ENCODE measurements around the gene MSI2.

MSI2 gene

DNA sequence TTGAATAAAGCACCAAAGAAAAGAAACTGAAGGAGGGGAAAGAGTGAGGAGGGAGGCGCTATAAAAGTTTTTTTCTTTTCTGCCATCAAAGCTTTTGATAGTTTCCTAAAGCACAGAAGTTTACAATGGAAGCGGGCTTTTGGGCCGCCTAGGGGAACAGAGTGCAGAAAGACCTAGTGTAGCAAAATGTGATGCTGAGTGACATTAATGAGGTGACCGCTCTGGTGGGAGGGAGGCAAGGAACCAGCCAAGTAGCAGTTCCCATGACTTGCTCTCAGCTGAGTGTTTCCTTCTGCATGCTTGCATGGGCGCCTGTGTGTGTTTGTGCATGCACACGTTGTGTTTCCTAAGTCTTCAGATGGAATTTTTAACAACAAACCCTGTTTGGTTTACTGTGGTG, 15.5 kb downstream of the MSI2 start:
- ChIA-PET POLR2A (no interaction called here), CTCF (no interaction called here)
- TF ChIP-seq LEF1 (IDR thresholded peaks at IDR 0.05; ENCODE audit: borderline replicate concordance) = no peak
- TF ChIP-seq HDGF (IDR thresholded peaks at IDR 0.05; ENCODE audit: borderline replicate concordance) = no peak
- no peak for DNase-seq (ENCODE audit: extremely low spot score)

DNA sequence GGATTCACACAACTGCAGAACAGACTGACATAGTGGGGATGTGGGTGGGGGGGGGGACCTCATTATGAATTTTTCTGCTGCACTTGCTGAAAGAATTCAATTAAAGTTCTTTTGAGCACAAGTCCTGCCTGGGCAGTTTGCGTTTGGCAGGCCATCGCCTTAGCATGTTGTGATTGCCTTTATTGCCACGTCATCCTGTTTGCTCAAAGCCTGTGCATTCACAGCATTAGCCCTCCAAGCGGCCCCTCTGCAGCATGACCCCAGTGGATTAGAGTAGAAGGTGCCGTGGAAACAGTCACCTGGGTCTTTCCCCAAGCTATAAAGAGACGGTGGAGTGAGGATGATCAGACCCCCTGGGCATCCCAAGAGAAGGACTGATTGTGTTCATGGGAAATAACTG, 17.2 kb downstream of the MSI2 start:
- TF ChIP-seq L3MBTL2 (conservative IDR thresholded peaks at IDR 0.05) = no peak
- no peak for TF ChIP-seq HDGF (IDR thresholded peaks at IDR 0.05; ENCODE audit: borderline replicate concordance)
- no peak for TF ChIP-seq CTBP1 (IDR thresholded peaks at IDR 0.05; ENCODE audit: borderline replicate concordance)
- no peak for TF ChIP-seq SUZ12 (IDR thresholded peaks at IDR 0.05)
- no peak for TF ChIP-seq SP1 (IDR thresholded peaks at IDR 0.05)
- TF ChIP-seq FOXM1 (IDR thresholded peaks at IDR 0.05; ENCODE audit: borderline replicate concordance) = no peak
- ChIA-PET POLR2A (no interaction called here), CTCF (interaction anchor here (0.6 kb wide), 1 partner anchor 30 kb away, joined by 3 read pairs; no protein-coding TSS in a partner anchor)
- DNase-seq (ENCODE audit: extremely low spot score) = no peak

DNA sequence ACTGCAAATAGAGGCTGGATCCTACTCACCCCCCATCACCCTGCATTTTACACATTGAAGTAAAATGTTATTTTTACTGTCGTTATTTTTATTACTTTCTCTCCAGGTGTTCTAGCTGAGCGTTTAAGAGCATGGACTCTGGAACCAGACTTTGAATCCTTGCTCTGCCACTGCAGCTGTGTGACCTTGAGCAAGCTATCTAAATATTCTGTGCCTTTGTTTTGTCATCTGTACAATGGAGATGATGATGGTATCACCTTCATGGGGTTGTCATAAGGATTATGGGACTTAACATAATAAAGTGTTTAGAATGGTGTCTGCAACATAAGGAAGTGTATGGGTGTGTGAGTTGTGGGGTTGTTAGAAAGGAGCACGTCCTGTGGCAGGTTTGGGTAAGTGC, 17.8 kb downstream of the MSI2 start:
- POLR2A ChIA-PET = no interaction called here
- CTCF ChIA-PET = interaction anchor here (0.6 kb wide), 1 partner anchor 30 kb away, joined by 3 read pairs; no protein-coding TSS in a partner anchor
- DNase-seq (ENCODE audit: extremely low spot score) = no peak
- TF ChIP-seq ELF4 (IDR thresholded peaks at IDR 0.05) (no peak), L3MBTL2 (conservative IDR thresholded peaks at IDR 0.05) (no peak), HDGF (IDR thresholded peaks at IDR 0.05; ENCODE audit: borderline replicate concordance) (no peak), LEF1 (IDR thresholded peaks at IDR 0.05; ENCODE audit: borderline replicate concordance) (no peak), SP1 (IDR thresholded peaks at IDR 0.05) (no peak), SUZ12 (IDR thresholded peaks at IDR 0.05) (no peak), FOXK2 (IDR thresholded peaks at IDR 0.05) (no peak), TARDBP (IDR thresholded peaks at IDR 0.05) (no peak), FOXA1 (IDR thresholded peaks at IDR 0.05) (no peak), CTBP1 (IDR thresholded peaks at IDR 0.05; ENCODE audit: borderline replicate concordance) (no peak), FOXM1 (IDR thresholded peaks at IDR 0.05; ENCODE audit: borderline replicate concordance) (no peak), ZNF384 (IDR thresholded peaks at IDR 0.05) (no peak)
- TF ChIP-seq, protein P1, sequence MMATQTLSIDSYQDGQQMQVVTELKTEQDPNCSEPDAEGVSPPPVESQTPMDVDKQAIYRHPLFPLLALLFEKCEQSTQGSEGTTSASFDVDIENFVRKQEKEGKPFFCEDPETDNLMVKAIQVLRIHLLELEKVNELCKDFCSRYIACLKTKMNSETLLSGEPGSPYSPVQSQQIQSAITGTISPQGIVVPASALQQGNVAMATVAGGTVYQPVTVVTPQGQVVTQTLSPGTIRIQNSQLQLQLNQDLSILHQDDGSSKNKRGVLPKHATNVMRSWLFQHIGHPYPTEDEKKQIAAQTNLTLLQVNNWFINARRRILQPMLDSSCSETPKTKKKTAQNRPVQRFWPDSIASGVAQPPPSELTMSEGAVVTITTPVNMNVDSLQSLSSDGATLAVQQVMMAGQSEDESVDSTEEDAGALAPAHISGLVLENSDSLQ (IDR thresholded peaks at IDR 0.05) = no peak

DNA sequence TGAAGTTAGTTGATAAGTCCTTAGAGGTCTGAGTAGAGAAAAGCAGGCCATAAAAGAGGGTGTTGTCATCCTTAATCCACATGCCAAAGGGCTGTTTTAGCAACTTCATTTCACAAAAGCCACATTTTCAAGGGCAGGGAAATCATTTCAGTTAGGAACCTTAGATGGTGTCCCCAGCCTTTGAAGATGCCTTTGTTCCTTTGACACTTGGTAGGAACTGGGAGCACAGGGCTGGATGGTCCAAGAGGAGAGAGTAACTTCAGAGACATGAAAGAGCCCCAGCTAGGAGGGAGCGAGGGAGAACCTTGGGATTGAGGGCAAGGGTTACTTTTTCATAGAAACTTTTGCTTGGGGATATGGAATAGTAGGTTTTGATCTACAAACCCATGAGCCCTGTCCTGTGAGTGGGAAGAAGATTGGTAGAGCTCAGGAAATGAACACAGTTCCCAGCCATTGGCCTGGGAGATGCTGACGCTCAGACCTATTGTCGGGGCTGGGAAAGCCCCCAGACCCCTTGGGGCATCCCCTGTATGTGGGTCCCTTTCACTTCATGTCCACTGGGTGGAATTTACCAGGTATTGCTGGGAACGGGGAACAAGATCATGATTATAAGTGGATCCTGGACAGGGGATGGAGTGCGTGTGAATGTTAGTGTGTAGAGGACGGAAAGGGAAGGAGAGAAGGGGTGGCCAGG, 18.9 kb downstream of the MSI2 start:
- TF ChIP-seq CTBP1 (IDR thresholded peaks at IDR 0.05; ENCODE audit: borderline replicate concordance) (no peak), ZNF384 (IDR thresholded peaks at IDR 0.05) (no peak), NFRKB (IDR thresholded peaks at IDR 0.05) (no peak), HDGF (IDR thresholded peaks at IDR 0.05; ENCODE audit: borderline replicate concordance) (no peak), SUZ12 (IDR thresholded peaks at IDR 0.05) (no peak), L3MBTL2 (conservative IDR thresholded peaks at IDR 0.05) (no peak), BHLHE40 (IDR thresholded peaks at IDR 0.05; ENCODE audit: borderline replicate concordance) (no peak), LEF1 (IDR thresholded peaks at IDR 0.05; ENCODE audit: borderline replicate concordance) (no peak), FOXA1 (IDR thresholded peaks at IDR 0.05) (no peak), TARDBP (IDR thresholded peaks at IDR 0.05) (no peak), FOXM1 (IDR thresholded peaks at IDR 0.05; ENCODE audit: borderline replicate concordance) (no peak), FOXK2 (IDR thresholded peaks at IDR 0.05) (no peak), SP1 (IDR thresholded peaks at IDR 0.05) (no peak), ARNT (IDR thresholded peaks at IDR 0.05) (no peak), ELF4 (IDR thresholded peaks at IDR 0.05) (no peak)
- TF ChIP-seq, protein P1 (IDR thresholded peaks at IDR 0.05) = no peak
- DNase-seq (ENCODE audit: extremely low spot score) = no peak

DNA sequence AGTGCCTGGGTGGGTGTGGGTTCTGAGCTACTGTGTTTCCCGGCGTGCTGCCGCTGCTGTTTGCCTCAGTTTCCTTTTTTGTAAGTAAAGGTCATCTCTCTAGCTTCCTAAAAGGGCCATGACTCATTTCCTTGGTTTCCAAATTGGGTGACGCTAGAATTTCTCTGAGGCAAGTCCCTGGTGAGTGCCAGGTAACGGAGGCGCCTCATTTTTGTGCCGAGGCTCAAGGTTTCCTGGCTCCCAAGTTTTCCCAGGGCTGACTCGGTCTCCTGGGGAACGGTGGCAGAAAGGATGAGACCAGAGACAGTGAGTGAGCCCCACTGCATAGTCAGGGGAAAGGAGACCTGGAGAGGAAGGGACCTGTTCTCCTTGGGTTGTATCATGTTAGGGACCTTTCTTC, 20.3 kb downstream of the MSI2 start:
- TF ChIP-seq FOXM1 (IDR thresholded peaks at IDR 0.05; ENCODE audit: borderline replicate concordance) (no peak), ELF4 (IDR thresholded peaks at IDR 0.05) (no peak), SUZ12 (IDR thresholded peaks at IDR 0.05) (no peak), LEF1 (IDR thresholded peaks at IDR 0.05; ENCODE audit: borderline replicate concordance) (no peak), FOXA1 (IDR thresholded peaks at IDR 0.05) (no peak), FOXK2 (IDR thresholded peaks at IDR 0.05) (no peak), ZNF384 (IDR thresholded peaks at IDR 0.05) (no peak), TARDBP (IDR thresholded peaks at IDR 0.05) (no peak), SP1 (IDR thresholded peaks at IDR 0.05) (no peak), HDGF (IDR thresholded peaks at IDR 0.05; ENCODE audit: borderline replicate concordance) (no peak), CTBP1 (IDR thresholded peaks at IDR 0.05; ENCODE audit: borderline replicate concordance) (no peak), NFRKB (IDR thresholded peaks at IDR 0.05) (no peak), ARNT (IDR thresholded peaks at IDR 0.05) (no peak), BHLHE40 (IDR thresholded peaks at IDR 0.05; ENCODE audit: borderline replicate concordance) (no peak), L3MBTL2 (conservative IDR thresholded peaks at IDR 0.05) (no peak)
- TF ChIP-seq, protein P1 (IDR thresholded peaks at IDR 0.05) = no peak
- DNase-seq (ENCODE audit: extremely low spot score) = no peak
- ChIA-PET POLR2A (no interaction called here), CTCF (interaction anchor here (0.6 kb wide), 1 partner anchor 182 kb away, joined by 6 read pairs; no protein-coding TSS in a partner anchor)

More for the DNA sequence above, 18.9 kb downstream of the MSI2 start:
- POLR2A ChIA-PET = no interaction called here
- CTCF ChIA-PET = interaction anchor here (1.3 kb wide), 1 partner anchor 32 kb away, joined by 4 read pairs; no protein-coding TSS in a partner anchor

Measured in HEK293T (cell line).